Measurements from ENCODE around the gene PLA2G10.

PLA2G10 gene

DNA sequence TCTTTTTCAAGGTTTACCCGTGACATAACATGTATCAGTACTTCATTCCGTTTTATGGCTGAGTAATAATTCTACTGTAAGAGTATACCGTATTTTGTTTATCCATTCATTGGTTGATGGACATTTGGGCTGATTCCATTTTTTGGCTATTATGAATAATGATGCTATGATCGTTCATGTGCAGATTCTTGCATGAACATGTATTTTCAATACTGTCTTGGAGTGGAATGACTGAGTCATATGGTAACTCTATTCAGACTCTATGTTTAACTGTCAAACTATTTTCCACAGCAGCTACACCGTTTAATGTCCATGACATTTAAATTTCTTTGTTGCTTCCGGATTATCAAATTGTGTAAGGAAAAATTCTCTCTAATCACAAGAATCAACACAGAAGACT is 43.5 kb downstream of the PLA2G10 start (continued):
- TF ChIP-seq, protein P1, sequence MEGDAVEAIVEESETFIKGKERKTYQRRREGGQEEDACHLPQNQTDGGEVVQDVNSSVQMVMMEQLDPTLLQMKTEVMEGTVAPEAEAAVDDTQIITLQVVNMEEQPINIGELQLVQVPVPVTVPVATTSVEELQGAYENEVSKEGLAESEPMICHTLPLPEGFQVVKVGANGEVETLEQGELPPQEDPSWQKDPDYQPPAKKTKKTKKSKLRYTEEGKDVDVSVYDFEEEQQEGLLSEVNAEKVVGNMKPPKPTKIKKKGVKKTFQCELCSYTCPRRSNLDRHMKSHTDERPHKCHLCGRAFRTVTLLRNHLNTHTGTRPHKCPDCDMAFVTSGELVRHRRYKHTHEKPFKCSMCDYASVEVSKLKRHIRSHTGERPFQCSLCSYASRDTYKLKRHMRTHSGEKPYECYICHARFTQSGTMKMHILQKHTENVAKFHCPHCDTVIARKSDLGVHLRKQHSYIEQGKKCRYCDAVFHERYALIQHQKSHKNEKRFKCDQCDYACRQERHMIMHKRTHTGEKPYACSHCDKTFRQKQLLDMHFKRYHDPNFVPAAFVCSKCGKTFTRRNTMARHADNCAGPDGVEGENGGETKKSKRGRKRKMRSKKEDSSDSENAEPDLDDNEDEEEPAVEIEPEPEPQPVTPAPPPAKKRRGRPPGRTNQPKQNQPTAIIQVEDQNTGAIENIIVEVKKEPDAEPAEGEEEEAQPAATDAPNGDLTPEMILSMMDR (tag by site-specific recombination; IDR thresholded peaks at IDR 0.05), result no peak
- TF ChIP-seq, protein P2, sequence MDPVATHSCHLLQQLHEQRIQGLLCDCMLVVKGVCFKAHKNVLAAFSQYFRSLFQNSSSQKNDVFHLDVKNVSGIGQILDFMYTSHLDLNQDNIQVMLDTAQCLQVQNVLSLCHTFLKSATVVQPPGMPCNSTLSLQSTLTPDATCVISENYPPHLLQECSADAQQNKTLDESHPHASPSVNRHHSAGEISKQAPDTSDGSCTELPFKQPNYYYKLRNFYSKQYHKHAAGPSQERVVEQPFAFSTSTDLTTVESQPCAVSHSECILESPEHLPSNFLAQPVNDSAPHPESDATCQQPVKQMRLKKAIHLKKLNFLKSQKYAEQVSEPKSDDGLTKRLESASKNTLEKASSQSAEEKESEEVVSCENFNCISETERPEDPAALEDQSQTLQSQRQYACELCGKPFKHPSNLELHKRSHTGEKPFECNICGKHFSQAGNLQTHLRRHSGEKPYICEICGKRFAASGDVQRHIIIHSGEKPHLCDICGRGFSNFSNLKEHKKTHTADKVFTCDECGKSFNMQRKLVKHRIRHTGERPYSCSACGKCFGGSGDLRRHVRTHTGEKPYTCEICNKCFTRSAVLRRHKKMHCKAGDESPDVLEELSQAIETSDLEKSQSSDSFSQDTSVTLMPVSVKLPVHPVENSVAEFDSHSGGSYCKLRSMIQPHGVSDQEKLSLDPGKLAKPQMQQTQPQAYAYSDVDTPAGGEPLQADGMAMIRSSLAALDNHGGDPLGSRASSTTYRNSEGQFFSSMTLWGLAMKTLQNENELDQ (tag by site-specific recombination; IDR thresholded peaks at IDR 0.05; ENCODE audit: low read depth), result no peak
- TF ChIP-seq ZNF140 (tag by site-specific recombination; IDR thresholded peaks at IDR 0.05) (no peak), ZNF585B (tag by site-specific recombination; IDR thresholded peaks at IDR 0.05) (no peak)

DNA sequence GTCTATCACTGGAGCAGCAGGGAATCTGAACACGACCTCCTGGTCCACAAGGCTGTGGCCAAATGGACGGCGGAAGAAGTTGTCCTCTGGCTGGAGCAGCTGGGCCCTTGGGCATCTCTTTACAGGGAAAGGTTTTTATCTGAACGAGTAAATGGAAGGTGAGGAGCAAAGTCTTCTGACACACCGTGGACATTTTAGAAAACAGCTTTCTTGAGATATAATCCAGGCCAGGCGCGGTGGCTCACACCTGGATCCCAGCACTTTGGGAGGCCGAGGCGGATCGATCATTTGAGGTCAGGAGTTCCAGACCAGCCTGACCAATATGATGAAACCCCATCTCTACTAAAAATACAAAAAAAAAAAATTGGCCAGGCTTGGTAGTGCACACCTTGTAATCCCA is 44.3 kb downstream of the PLA2G10 start:
- peaks cover 72% of the 10 kb centered on the region in 2 experiments for H3K36me3 ChIP-seq (ENCODE audit: control insufficient read depth in 2 of 2, insufficient read depth in 1 of 2, low read length in 2 of 2)
- CTCF ChIA-PET, result interaction anchor here (0.6 kb wide), 1 partner anchor 7 kb away, joined by 3 read pairs; no protein-coding TSS in a partner anchor

DNA sequence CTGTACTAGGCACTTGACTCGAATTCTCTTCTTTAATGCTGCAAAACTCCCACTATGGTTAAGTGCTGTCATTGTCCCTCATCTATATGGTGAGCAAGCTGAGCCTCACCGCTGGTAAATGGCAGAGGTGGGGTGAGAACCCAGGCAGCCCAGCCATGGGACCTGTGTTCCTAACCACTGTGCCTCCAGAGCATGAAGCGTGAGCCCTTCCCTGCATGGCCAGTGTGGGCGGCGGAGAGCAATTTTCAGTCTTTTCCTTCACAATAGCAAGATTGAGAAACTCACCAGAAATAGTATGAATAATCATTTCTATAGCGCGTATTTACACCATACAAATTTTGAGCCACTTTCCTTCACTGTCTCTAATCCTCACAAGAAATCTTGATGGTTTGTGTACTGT is 52.2 kb downstream of the PLA2G10 start:
- H3K4me1 ChIP-seq (ENCODE audit: control insufficient read depth, insufficient read depth, low read length), result no peaks in the 10 kb centered on the region
- H3K27ac ChIP-seq (ENCODE audit: extremely low read depth, low read depth, low read length), result no peak overlapping the region
- CTCF ChIA-PET, result interaction anchor here (0.5 to 1.2 kb wide), 2 partner anchors 39 to 499 kb away, joined by 3 read pairs; no protein-coding TSS in a partner anchor
- TF ChIP-seq ZNF2 (tag by site-specific recombination; IDR thresholded peaks at IDR 0.05) (no peak), ZNF311 (tag by site-specific recombination; IDR thresholded peaks at IDR 0.05; ENCODE audit: borderline replicate concordance) (no peak)
- H3K36me3 ChIP-seq (ENCODE audit: control insufficient read depth in 2 of 2, insufficient read depth in 1 of 2, low read length in 2 of 2), result peaks cover 36 to 54% of the 10 kb centered on the region in 2 experiments; a peak in 2 of 3 replicates
- POLR2A ChIA-PET, result interaction anchor here (0.9 kb wide), 1 partner anchor 8 kb away, joined by 3 read pairs; no protein-coding TSS in a partner anchor
- no peaks in the 10 kb centered on the region for H3K9me3 ChIP-seq (ENCODE audit: control insufficient read depth, insufficient read depth, low read depth, low read length)
- H3K4me3 ChIP-seq (ENCODE audit: low read depth, low read length), result no peak overlapping the region

More for the DNA sequence above, 44.3 kb downstream of the PLA2G10 start:
- Histone ChIP-seq H3K4me3 (ENCODE audit: low read depth, low read length) (no peak overlapping the region), H3K27ac (ENCODE audit: extremely low read depth, low read depth, low read length) (no peak overlapping the region), H3K9me3 (ENCODE audit: control insufficient read depth, insufficient read depth, low read depth, low read length) (no peaks in the 10 kb centered on the region), H3K4me1 (ENCODE audit: control insufficient read depth, insufficient read depth, low read length) (no peaks in the 10 kb centered on the region)
- POLR2A ChIA-PET, result interaction anchor here (0.6 kb wide), 1 partner anchor 16 kb away, joined by 4 read pairs; no protein-coding TSS in a partner anchor
- TF ChIP-seq ZEB2 (tag by site-specific recombination; IDR thresholded peaks at IDR 0.05) (no peak), GFI1B (tag by site-specific recombination; IDR thresholded peaks at IDR 0.05) (no peak), ZFP37 (tag by site-specific recombination; IDR thresholded peaks at IDR 0.05) (no peak)
- TF ChIP-seq, protein P3, sequence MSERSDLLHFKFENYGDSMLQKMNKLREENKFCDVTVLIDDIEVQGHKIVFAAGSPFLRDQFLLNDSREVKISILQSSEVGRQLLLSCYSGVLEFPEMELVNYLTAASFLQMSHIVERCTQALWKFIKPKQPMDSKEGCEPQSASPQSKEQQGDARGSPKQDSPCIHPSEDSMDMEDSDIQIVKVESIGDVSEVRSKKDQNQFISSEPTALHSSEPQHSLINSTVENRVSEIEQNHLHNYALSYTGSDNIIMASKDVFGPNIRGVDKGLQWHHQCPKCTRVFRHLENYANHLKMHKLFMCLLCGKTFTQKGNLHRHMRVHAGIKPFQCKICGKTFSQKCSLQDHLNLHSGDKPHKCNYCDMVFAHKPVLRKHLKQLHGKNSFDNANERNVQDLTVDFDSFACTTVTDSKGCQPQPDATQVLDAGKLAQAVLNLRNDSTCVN (tag by site-specific recombination; optimal IDR thresholded peaks at IDR 0.05), result no peak
- TF ChIP-seq, protein P4, sequence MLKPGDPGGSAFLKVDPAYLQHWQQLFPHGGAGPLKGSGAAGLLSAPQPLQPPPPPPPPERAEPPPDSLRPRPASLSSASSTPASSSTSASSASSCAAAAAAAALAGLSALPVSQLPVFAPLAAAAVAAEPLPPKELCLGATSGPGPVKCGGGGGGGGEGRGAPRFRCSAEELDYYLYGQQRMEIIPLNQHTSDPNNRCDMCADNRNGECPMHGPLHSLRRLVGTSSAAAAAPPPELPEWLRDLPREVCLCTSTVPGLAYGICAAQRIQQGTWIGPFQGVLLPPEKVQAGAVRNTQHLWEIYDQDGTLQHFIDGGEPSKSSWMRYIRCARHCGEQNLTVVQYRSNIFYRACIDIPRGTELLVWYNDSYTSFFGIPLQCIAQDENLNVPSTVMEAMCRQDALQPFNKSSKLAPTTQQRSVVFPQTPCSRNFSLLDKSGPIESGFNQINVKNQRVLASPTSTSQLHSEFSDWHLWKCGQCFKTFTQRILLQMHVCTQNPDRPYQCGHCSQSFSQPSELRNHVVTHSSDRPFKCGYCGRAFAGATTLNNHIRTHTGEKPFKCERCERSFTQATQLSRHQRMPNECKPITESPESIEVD (tag by site-specific recombination; IDR thresholded peaks at IDR 0.05), result no peak

DNA sequence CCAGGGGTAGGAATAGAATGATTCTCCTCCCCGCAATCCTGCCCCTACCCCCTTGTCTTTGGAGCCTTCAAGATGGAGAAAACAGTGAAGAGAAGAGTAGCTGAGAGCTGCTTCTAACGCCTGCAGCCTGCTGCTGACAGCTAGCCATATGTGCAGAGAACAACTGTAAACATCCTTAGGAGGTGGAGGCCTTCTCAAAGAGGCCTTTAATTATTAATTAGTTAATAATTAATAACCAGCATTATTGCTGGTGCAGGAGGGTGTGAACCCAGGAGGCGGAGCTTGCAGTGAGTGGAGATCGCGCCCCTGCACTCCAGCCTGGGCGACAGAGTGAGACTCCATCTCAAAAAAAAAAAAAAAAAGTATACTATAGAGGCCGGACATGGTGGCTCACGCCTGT is 52.9 kb downstream of the PLA2G10 start:
- ChIA-PET CTCF (interaction anchor here (1.2 kb wide), 1 partner anchor 38 kb away, joined by 3 read pairs; no protein-coding TSS in a partner anchor), POLR2A (interaction anchor here (0.6 kb wide), 1 partner anchor 13 kb away, joined by 4 read pairs; no protein-coding TSS in a partner anchor)
- Histone ChIP-seq H3K27ac (ENCODE audit: extremely low read depth, low read depth, low read length) (no peak overlapping the region), H3K4me1 (ENCODE audit: control insufficient read depth, insufficient read depth, low read length) (no peaks in the 10 kb centered on the region), H3K36me3 (ENCODE audit: control insufficient read depth in 2 of 2, insufficient read depth in 1 of 2, low read length in 2 of 2) (peaks cover 30 to 53% of the 10 kb centered on the region in 2 experiments; a peak in 2 of 3 replicates), H3K9me3 (ENCODE audit: control insufficient read depth, insufficient read depth, low read depth, low read length) (no peaks in the 10 kb centered on the region), H3K4me3 (ENCODE audit: low read depth, low read length) (no peak overlapping the region)
- no peak for TF ChIP-seq GLI4 (tag by site-specific recombination; IDR thresholded peaks at IDR 0.05)
- TF ChIP-seq, protein P5, sequence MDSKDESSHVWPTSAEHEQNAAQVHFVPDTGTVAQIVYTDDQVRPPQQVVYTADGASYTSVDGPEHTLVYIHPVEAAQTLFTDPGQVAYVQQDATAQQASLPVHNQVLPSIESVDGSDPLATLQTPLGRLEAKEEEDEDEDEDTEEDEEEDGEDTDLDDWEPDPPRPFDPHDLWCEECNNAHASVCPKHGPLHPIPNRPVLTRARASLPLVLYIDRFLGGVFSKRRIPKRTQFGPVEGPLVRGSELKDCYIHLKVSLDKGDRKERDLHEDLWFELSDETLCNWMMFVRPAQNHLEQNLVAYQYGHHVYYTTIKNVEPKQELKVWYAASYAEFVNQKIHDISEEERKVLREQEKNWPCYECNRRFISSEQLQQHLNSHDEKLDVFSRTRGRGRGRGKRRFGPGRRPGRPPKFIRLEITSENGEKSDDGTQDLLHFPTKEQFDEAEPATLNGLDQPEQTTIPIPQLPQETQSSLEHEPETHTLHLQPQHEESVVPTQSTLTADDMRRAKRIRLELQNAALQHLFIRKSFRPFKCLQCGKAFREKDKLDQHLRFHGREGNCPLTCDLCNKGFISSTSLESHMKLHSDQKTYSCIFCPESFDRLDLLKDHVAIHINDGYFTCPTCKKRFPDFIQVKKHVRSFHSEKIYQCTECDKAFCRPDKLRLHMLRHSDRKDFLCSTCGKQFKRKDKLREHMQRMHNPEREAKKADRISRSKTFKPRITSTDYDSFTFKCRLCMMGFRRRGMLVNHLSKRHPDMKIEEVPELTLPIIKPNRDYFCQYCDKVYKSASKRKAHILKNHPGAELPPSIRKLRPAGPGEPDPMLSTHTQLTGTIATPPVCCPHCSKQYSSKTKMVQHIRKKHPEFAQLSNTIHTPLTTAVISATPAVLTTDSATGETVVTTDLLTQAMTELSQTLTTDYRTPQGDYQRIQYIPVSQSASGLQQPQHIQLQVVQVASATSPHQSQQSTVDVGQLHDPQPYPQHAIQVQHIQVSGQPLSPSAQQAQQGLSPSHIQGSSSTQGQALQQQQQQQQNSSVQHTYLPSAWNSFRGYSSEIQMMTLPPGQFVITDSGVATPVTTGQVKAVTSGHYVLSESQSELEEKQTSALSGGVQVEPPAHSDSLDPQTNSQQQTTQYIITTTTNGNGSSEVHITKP (tag by site-specific recombination; IDR thresholded peaks at IDR 0.05), result no peak
- TF ChIP-seq, protein P6, sequence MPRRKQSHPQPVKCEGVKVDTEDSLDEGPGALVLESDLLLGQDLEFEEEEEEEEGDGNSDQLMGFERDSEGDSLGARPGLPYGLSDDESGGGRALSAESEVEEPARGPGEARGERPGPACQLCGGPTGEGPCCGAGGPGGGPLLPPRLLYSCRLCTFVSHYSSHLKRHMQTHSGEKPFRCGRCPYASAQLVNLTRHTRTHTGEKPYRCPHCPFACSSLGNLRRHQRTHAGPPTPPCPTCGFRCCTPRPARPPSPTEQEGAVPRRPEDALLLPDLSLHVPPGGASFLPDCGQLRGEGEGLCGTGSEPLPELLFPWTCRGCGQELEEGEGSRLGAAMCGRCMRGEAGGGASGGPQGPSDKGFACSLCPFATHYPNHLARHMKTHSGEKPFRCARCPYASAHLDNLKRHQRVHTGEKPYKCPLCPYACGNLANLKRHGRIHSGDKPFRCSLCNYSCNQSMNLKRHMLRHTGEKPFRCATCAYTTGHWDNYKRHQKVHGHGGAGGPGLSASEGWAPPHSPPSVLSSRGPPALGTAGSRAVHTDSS (tag by site-specific recombination; IDR thresholded peaks at IDR 0.05), result no peak

Data from HEK293 (cell line).